Amygdala (tissue), 56 donors: ENCODE measurements around the gene CLEC16A.

ENCODE experiments used
- DNase-seq, 56 donors: peaks; one replicate each; lab custom pipeline; 2025; lab: John Stamatoyannopoulos, UW

Gene CLEC16A

GRCh38 chr16:11161974-11162373, 217.6 kb downstream of the CLEC16A start:
- no peak for DNase-seq

GRCh38 chr16:11162586-11163268, 218.4 kb downstream of the CLEC16A start:
- no peak for DNase-seq

- DNase-seq = no peak
These were observed 219.4 kb downstream of the CLEC16A start for GRCh38 chr16:11163761-11164261.

GRCh38 chr16:11164482-11165270, 220.3 kb downstream of the CLEC16A start:
- DNase-seq = no peak

GRCh38 chr16:11165349-11165748, 221.0 kb downstream of the CLEC16A start:
- DNase-seq = no peak

- no peak for DNase-seq
These were observed 221.7 kb downstream of the CLEC16A start for GRCh38 chr16:11165894-11166665.

- no peak for DNase-seq
These were observed 223.2 kb downstream of the CLEC16A start for GRCh38 chr16:11167581-11167980.

GRCh38 chr16:11168386-11169051, 224.2 kb downstream of the CLEC16A start:
- no peak for DNase-seq

GRCh38 chr16:11169641-11170040, 225.3 kb downstream of the CLEC16A start:
- DNase-seq = no peak

- DNase-seq = no peak
These were observed 225.8 kb downstream of the CLEC16A start for GRCh38 chr16:11170201-11170600.

- no peak for DNase-seq
These were observed 226.5 kb downstream of the CLEC16A start for GRCh38 chr16:11170696-11171447.

- DNase-seq = no peak
These were observed 227.0 kb downstream of the CLEC16A start for GRCh38 chr16:11171448-11171709.

GRCh38 chr16:11171757-11172299, 227.5 kb downstream of the CLEC16A start:
- DNase-seq = no peak

- no peak for DNase-seq
These were observed 229.1 kb downstream of the CLEC16A start for GRCh38 chr16:11173426-11173825.

- no peak for DNase-seq
These were observed 229.8 kb downstream of the CLEC16A start for GRCh38 chr16:11174141-11174540.

- no peak for DNase-seq
These were observed 230.9 kb downstream of the CLEC16A start for GRCh38 chr16:11175106-11175786.

- DNase-seq = no peak
These were observed 231.5 kb downstream of the CLEC16A start for GRCh38 chr16:11175787-11176341.

- no peak for DNase-seq
These were observed 233.3 kb downstream of the CLEC16A start for GRCh38 chr16:11177578-11178160.
